Glutamatergic neuron (in vitro differentiated cells): ENCODE data around the gene MORF4L2. TPM values are rescaled to one million over a fixed set of nuclear protein-coding genes. Genes with fewer than 3 reads are reported as not detected.

ENCODE experiments used
- DNase-seq: peaks from one replicate; pipeline ENCODE4 v3.0.0; 2022
- H3K27ac Mint-ChIP-seq: one replicate; pipeline ENCODE4 v1.8.0; 2020; ENCODE audit warnings: mild to moderate bottlenecking, mixed read lengths, inconsistent platforms; ENCODE audit not compliant: unreplicated experiment
- H3K27me3 Mint-ChIP-seq: one replicate; pipeline ENCODE4 v1.8.0; 2020; ENCODE audit warnings: mild to moderate bottlenecking, moderate library complexity, mixed read lengths, inconsistent platforms; ENCODE audit not compliant: unreplicated experiment
- H3K36me3 Mint-ChIP-seq: one replicate; pipeline ENCODE4 v1.8.0; 2020; ENCODE audit warnings: mild to moderate bottlenecking, mixed read lengths, inconsistent platforms; ENCODE audit not compliant: unreplicated experiment
- H3K4me1 Mint-ChIP-seq: one replicate; pipeline ENCODE4 v1.8.0; 2020; ENCODE audit warnings: mild to moderate bottlenecking, low read depth, mixed read lengths, inconsistent platforms; ENCODE audit not compliant: unreplicated experiment
- H3K4me3 Mint-ChIP-seq: one replicate; pipeline ENCODE4 v1.8.0; 2020; ENCODE audit warnings: mild to moderate bottlenecking, mixed read lengths, inconsistent platforms; ENCODE audit not compliant: unreplicated experiment
- H3K9me3 Mint-ChIP-seq: one replicate; pipeline ENCODE4 v1.8.0; 2020; ENCODE audit warnings: mild to moderate bottlenecking, moderate library complexity, mixed read lengths, inconsistent platforms; ENCODE audit not compliant: unreplicated experiment
- CTCF ChIP-seq: fragments of 200-600 bp; sonication (generic); IDR thresholded peaks from one replicate; pipeline ENCODE4 v1.5.0; 2021; ENCODE audit not compliant: partially characterized antibody, unreplicated experiment
- long read RNA-seq: library from polyadenylated mRNA; unstranded; transcript quantifications from one replicate; pipeline ENCODE4 v2.0.0, GENCODE V29; 2020; ENCODE audit not compliant: unreplicated experiment
- total RNA-seq: library from RNA; stranded (reverse); fragmentation: NEBNext Ultra II Directional; extraction: Animal tissue kit (Norgen Biotek cat#: 25700); gene quantifications from one replicate; pipeline ENCODE4 v1.2.1, GENCODE V29; 2021; ENCODE audit not compliant: unreplicated experiment

The MORF4L2 gene
- 409 TPM for total RNA-seq
- long read RNA-seq, transcript MORF4L2-210 (3 exons, 1,830 nt) = minor isoform, 8 of 133 reads
- long read RNA-seq, transcript MORF4L2-203 (4 exons, 1,983 nt) = minor isoform, 35 of 133 reads
- long read RNA-seq, transcript MORF4L2-209 (5 exons, 869 nt) = minor isoform, 16 of 133 reads
- long read RNA-seq, transcript MORF4L2-215 (4 exons, 451 nt) = major isoform, 50 of 133 reads
- long read RNA-seq, partial matches to known transcripts = 1 of 133 reads
- long read RNA-seq, other reads (novel, unspliced or antisense) = 16 of 133 reads

- Mint-ChIP-seq H3K27me3 (no peaks in the 10 kb centered on the region), H3K4me3 (peak within 1 kb of the TSS; percentile 90), H3K27ac (peak within 1 kb of the TSS; percentile 97), H3K4me1 (no peaks in the 10 kb centered on the region), H3K9me3 (no peaks in the 10 kb centered on the region), H3K36me3 (no peaks in the 10 kb centered on the region)
- peak; percentile 77 for DNase-seq
- no peak for TF ChIP-seq CTCF
These were observed at the start of gene MORF4L2 for GRCh38 chrX:103686199-103687072. MORF4L2 (minus strand) TSS chrX:103686699; CDS start chrX:103677027, 9,672 bp downstream.

- DNase-seq = no peak
- H3K27me3 Mint-ChIP-seq = peaks cover 7% of the 10 kb centered on the region
These were observed 47.7 kb upstream of the MORF4L2 start for GRCh38 chrX:103734125-103734760.

GRCh38 chrX:103733017-103733416 lies 46.5 kb upstream of the MORF4L2 start:
- no peak for DNase-seq
- peaks cover 24% of the 10 kb centered on the region for H3K4me1 Mint-ChIP-seq
- H3K27ac Mint-ChIP-seq = no peak overlapping the region
- H3K36me3 Mint-ChIP-seq = no peaks in the 10 kb centered on the region
- H3K4me3 Mint-ChIP-seq = no peak overlapping the region
- peaks cover 7% of the 10 kb centered on the region for H3K27me3 Mint-ChIP-seq
- no peak for TF ChIP-seq CTCF
- no peaks in the 10 kb centered on the region for H3K9me3 Mint-ChIP-seq

More at GRCh38 chrX:103734125-103734760, 47.7 kb upstream of the MORF4L2 start:
- H3K9me3 Mint-ChIP-seq = no peaks in the 10 kb centered on the region
- peaks cover 24% of the 10 kb centered on the region for H3K4me1 Mint-ChIP-seq
- no peaks in the 10 kb centered on the region for H3K36me3 Mint-ChIP-seq
- no peak overlapping the region for H3K4me3 Mint-ChIP-seq
- TF ChIP-seq CTCF = no peak
- no peak overlapping the region for H3K27ac Mint-ChIP-seq

GRCh38 chrX:103730796-103731493 lies 44.4 kb upstream of the MORF4L2 start:
- Mint-ChIP-seq H3K4me1 (peaks cover 24% of the 10 kb centered on the region), H3K27me3 (peaks cover 6% of the 10 kb centered on the region), H3K4me3 (peak overlapping the region; percentile 83), H3K27ac (peak overlapping the region; percentile 100), H3K36me3 (no peaks in the 10 kb centered on the region), H3K9me3 (peaks cover 2% of the 10 kb centered on the region)
- peak; percentile 64 for DNase-seq
- TF ChIP-seq CTCF = no peak
